Heart right ventricle (tissue), 16 donors: ENCODE results near the gene MME. TPM values are rescaled to one million over a fixed set of nuclear protein-coding genes. Genes with fewer than 3 reads are reported as not detected.

Experiments
- ATAC-seq, 8 donors: fragments of 200-7000 bp; cut with Tn5 transposase; one replicate each; pipeline ENCODE4 v1.9.1; 2020; ENCODE audit warnings: mild to moderate bottlenecking in 8 of 8, moderate library complexity in 8 of 8, moderate number of reproducible peaks in 1 of 8
- DNase-seq, 2 donors: peaks; one replicate each; pipeline ENCODE4 v3.0.0-alpha.2; 2020
- H3K27ac ChIP-seq, 10 donors: fragments of 200-600 bp; sonication (generic) in 2 of 10; one replicate each; pipeline versions ENCODE4 v1.5.0 to v1.8.0; 2020 to 2022; ENCODE audit warnings: mild to moderate bottlenecking in 3 of 10
- H3K27me3 ChIP-seq, 7 donors: fragments of 200-600 bp; one replicate each; pipeline ENCODE4 v1.8.0; 2021 to 2022; ENCODE audit warnings: mild to moderate bottlenecking in 2 of 7
- H3K36me3 ChIP-seq, 9 donors: fragments of 200-600 bp; sonication (generic) in 1 of 9; one replicate each; pipeline versions ENCODE4 v1.5.0 to v1.8.0; 2020 to 2022; ENCODE audit warnings: mild to moderate bottlenecking in 2 of 9
- H3K4me1 ChIP-seq, 9 donors: fragments of 200-600 bp; sonication (generic) in 1 of 9; one replicate each; pipeline versions ENCODE4 v1.5.0 to v1.8.0; 2020 to 2022; ENCODE audit warnings: mild to moderate bottlenecking in 4 of 9
- H3K4me3 ChIP-seq, 10 donors: fragments of 200-600 bp; sonication (generic) in 2 of 10; one replicate each; pipeline versions ENCODE4 v1.5.0 to v1.8.0; 2020 to 2022; ENCODE audit warnings: mild to moderate bottlenecking in 7 of 10, moderate library complexity in 2 of 10
- H3K9me3 ChIP-seq, 11 donors: fragments of 200-600 bp in 10 of 11; sonication (generic) in 2 of 11; one replicate each; pipeline versions ENCODE4 v1.5.0 to v1.8.0; 2013 to 2022; ENCODE audit warnings: mild to moderate bottlenecking in 2 of 11, control low read depth in 1 of 11, moderate library complexity in 1 of 11
- CTCF ChIP-seq, 9 donors: fragments of 200-600 bp; sonication (generic) in 2 of 9; IDR thresholded peaks; one replicate each; pipeline versions ENCODE4 v1.5.0 to v1.8.0; 2021 to 2022; ENCODE audit warnings: antibody characterized with exemption in 9 of 9, mild to moderate bottlenecking in 5 of 9, moderate library complexity in 1 of 9
- WGBS, 2 donors: extraction: QIAGEN DNeasy Blood & Tissue Kit; methylation state at CpG; one replicate each; pipeline ENCODE4 v1.1.7; 2013; ENCODE audit warnings: inconsistent platforms in 1 of 2; 5-methylcytosine and 5-hydroxymethylcytosine counted together
- intact Hi-C, 10 donors: fragments of 100-400 bp; cut with DNase I; formaldehyde crosslinking; loops; one replicate each; pipeline versions ENCODE4 v1.11.1 to v1.14.2; 2022
- polyA plus RNA-seq, 2 donors: library from polyadenylated mRNA; stranded (reverse); fragments of 200-250 nt; gene quantifications; one replicate each; pipeline ENCODE4 v1.2.3, GENCODE V29; 2013
- total RNA-seq, 10 donors: library from RNA; stranded (reverse); fragmentation: NEBNext Ultra II Directional in 3 of 10; extraction: Animal tissue kit (Norgen Biotek cat#: 25700) in 3 of 10; gene quantifications; one replicate each; pipeline versions ENCODE4 v1.2.1 to v1.2.4, GENCODE V29; 2021 to 2023
- donor health status: Arrhythmogenic right ventricular cardiomyopathy.
- donor health status: ischemic (EF 13 %, LVEDD 7.1; RV severe dilation, severe dysfunction).
- donor health status: healthy with polysubstance abuse.
- donor health status: DM: no; HTN: yes; CAD: no.
- donor health status: DM: no; HTN: no; CAD: no.
- donor health status: ischemic (EF 25% LVEDD 6.9; RV normal size, moderate dysfunction).
- donor health status: ischemic (EF 25% LVEDD 5.7; RV mildly dilated, moderate dysfunction).
- donor health status: healthy.
- donor health status: DM: yes; HTN: yes; CAD: no.
- donor health status: Ischemic cardiomyopathy.
- donor health status: ischemic (EF 35%, LVEDD 5.7; RV mildly dilated, moderate dysfunction).
- donor health status: nonischemic (EF 11% LVEDD 7.7; RV severe dilation, severe dysfunction).
- donor health status: DM: yes; HTN: yes; CAD: no.
- donor health status: PGD.
- donor health status: ischemic (EF 29% LVEDD 5.4; RV normal size, mild dysfunction).
- donor health status: nonischemic (EF 23%, LVEDD 6.1; RV moderate dilation, normal function).

MME gene
- total and polyA plus RNA-seq, 12 donors: 1.8 to 10.5 (median 6.1) TPM

DNA sequence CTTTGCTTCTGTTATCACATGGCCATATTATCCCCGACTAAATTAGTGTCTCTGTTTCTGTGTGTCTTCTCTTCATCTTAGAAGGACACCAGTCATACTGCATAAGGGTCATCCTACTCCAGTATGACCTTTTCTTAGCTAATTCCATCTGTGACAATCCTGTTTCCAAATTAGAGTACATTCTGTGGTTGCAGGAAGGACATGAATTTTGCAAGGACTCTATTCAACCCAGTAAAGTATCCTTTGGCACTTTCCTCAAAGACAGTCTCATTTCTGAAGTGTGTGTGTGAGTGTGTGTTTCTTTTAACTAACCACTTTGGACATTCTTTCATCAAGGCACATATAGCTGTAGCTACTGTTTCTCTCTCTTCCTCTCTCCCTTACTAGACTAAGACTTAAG is 15.2 kb upstream of the MME start:
- no peak for ATAC-seq

GRCh38 chr3:155065537-155065936 is 14.6 kb upstream of the MME start:
- peaks cover 0 to 5% (median 0%) of the 10 kb centered on the region in 11 donors for H3K9me3 ChIP-seq
- DNase-seq (no peak), ATAC-seq (peak in 1 of 8 donors; percentile 45)
- TF ChIP-seq CTCF (IDR thresholded peaks at IDR 0.05): no peak
- no peak overlapping the region for H3K27ac ChIP-seq
- no peaks in the 10 kb centered on the region for H3K27me3 ChIP-seq
- no peak overlapping the region for H3K4me3 ChIP-seq
- intact Hi-C loops: no loop called here
- peaks cover 0 to 2% (median 0%) of the 10 kb centered on the region in 9 donors for H3K4me1 ChIP-seq
- no peaks in the 10 kb centered on the region for H3K36me3 ChIP-seq

More for the DNA sequence above, 15.2 kb upstream of the MME start:
- no peak overlapping the region for H3K4me3 ChIP-seq
- H3K27me3 ChIP-seq: no peaks in the 10 kb centered on the region
- TF ChIP-seq CTCF (IDR thresholded peaks at IDR 0.05): no peak
- no peaks in the 10 kb centered on the region for H3K4me1 ChIP-seq
- H3K36me3 ChIP-seq: no peaks in the 10 kb centered on the region
- WGBS, 2 donors: 48 to 52% methylated on average over 1 of the region's 1 CpG
- intact Hi-C loops: no loop called here
- no peak for DNase-seq
- H3K9me3 ChIP-seq: peaks cover 0 to 5% (median 0%) of the 10 kb centered on the region in 11 donors
- H3K27ac ChIP-seq: no peak overlapping the region

- H3K9me3 ChIP-seq: peaks cover 0 to 6% (median 0%) of the 10 kb centered on the region in 11 donors
- WGBS, 2 donors: 51 to 55% methylated on average over 3 of the region's 3 CpGs
- ATAC-seq (no peak), DNase-seq (no peak)
- H3K36me3 ChIP-seq: no peaks in the 10 kb centered on the region
- peaks cover 0 to 7% (median 0%) of the 10 kb centered on the region in 9 donors for H3K4me1 ChIP-seq
- intact Hi-C loops: no loop called here
- no peak for TF ChIP-seq CTCF (IDR thresholded peaks at IDR 0.05)
- H3K27me3 ChIP-seq: no peaks in the 10 kb centered on the region
- no peak overlapping the region for H3K4me3 ChIP-seq
- no peak overlapping the region for H3K27ac ChIP-seq
Observed at GRCh38 chr3:155069729-155070128, 10.4 kb upstream of the MME start.

- intact Hi-C loops: no loop called here
- H3K36me3 ChIP-seq: no peaks in the 10 kb centered on the region
- H3K27me3 ChIP-seq: no peaks in the 10 kb centered on the region
- peaks cover 0 to 11% (median 4%) of the 10 kb centered on the region in 11 donors for H3K9me3 ChIP-seq
- DNase-seq: no peak
- no peak for ATAC-seq
- H3K4me1 ChIP-seq: peaks cover 0 to 7% (median 0%) of the 10 kb centered on the region in 9 donors
- H3K4me3 ChIP-seq: no peak overlapping the region
- peak overlapping the region in 2 of 10 donors; percentile 9 to 24 for H3K27ac ChIP-seq
- TF ChIP-seq CTCF (IDR thresholded peaks at IDR 0.05): no peak
- WGBS, 2 donors: 85 to 90% methylated on average over 2 of the region's 2 CpGs
Observed at GRCh38 chr3:155070316-155070715, 9.8 kb upstream of the MME start.
